Right kidney (tissue), 1 donor: ENCODE measurements around the gene ANKAR.
"Not testable (repeated sequence)": the region's sequence is repeated elsewhere in the genome, so short reads cannot be mapped to it uniquely, and the experiment has no call there.

Source experiments
- DNase-seq: peaks from one replicate; pipeline ENCODE4 v3.0.0-alpha.2; 2016

The ANKAR gene

DNA sequence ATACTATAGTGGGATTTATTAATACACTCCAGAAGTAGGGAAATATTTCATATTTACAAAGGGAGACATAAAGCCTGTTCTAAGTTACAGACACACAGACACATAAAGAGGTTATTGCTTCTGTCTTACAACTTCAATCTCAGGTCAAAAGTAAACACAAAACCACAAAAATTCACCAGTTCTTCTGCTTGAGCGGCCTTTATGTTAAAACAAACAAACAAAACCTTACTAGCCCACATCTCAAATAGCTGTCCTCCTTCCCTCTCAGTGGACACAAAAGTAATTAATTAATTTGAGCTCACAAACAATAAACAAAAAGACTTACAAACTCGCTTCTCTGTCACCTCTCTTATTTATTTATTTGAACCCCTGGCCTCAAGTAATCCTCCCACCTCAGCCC lies 14.7 kb upstream of the ANKAR start:
- DNase-seq, result no peak

DNA sequence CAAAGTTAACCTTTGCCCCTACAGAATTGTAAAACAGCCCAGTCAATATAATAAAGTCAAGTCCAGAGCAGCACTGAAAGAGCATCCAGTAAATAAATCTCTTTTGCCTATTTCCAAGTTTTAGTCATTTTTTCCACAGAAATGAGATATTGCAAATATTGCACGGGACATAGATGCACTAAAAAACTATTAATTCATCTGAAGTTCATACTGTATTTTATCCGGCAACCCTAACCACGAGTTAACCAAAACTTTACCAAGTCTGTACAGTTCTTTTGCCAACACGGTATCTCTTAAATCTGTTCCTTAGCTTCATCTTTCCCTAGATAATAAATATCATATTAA lies 13.7 kb upstream of the ANKAR start:
- peak; percentile 26 for DNase-seq

DNA sequence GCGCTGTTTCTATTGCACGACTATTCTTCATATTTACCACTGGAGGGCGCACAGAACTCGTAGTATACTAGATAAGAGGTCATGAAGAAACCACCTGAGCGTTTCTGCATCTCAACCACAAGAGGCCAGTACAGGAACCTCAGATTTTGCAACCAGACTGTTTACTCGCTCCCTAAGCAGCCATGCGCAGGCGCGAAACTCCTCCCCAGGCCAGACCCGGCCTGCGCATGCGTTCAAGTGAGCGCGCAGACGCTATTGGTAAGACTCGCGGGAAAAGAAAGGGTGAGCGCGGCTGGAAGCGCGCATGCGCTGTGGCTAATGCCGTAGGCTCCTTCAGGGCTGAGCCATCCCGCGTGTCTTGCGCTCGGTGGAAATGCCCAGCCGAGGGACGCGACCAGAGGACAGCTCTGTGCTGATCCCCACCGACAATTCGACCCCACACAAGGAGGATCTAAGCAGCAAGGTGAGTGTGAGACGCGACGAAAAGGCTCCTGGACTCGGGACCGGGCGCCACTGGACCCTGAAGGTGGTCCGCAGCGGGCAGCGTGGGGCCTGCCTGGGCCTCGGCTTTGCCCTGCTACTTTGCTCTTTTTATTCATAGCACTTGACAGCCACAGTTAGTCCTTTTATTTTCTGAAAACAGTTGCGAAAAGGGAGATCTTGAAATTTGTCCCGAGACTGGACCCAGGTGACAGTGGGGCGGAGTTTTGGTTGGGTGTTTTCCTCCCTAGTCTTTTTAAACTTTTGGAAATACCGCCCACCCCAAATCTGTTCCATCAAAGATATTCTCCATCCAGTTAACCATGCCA lies 13.1 kb upstream of the ANKAR start, which contains the start of gene ASNSD1:
Gene ASNSD1 (plus strand): TSS at position 312 of the 809 bp plus-strand sequence. CDS start 4,674 bp downstream, outside the sequence.
- DNase-seq, result peak; percentile 90

DNA sequence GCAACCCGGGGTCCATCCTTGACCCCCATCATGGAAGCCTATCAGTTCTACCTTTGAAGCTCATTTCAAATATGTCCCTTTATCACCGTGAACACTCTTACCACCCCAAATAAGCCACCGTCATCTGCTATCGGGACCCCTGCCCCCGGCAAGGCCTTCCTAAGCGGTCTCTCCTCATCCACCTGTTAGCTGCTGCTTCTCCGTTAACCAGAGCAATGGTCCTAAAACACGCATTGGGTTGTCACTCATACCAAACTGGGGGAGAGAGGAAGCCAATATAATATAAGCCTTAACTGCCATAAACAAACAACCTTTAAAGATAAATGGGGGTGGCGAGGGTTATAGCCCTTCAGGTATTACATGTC lies 12.5 kb upstream of the ANKAR start:
- DNase-seq, result no peak

DNA sequence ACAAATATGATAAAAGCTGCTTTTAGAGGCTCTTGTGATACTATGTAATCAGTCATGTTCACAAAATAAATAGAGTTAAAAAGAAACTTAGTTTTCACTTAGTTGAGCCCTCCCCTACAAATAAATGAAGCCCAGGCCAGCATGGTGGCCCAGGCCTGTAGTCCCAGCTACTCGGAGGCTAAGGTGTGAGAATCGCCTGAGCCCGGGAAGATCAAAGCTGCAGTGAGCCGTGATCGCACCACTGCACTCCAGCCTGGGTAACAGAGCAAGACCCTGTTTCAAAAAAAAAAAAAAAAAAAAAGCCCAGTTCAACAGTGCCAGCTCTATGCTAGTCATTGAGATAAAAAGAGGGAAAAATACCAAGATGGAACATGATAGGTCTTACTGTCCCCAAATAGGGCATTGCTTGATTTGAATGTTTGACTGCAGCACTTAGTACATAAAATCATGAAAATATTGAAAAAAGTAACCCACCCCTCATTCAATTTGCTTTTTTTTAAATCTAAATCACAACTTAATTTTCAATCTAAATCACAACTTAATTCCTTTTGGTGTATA lies 11.7 kb upstream of the ANKAR start:
- DNase-seq, result peak; percentile 20

DNA sequence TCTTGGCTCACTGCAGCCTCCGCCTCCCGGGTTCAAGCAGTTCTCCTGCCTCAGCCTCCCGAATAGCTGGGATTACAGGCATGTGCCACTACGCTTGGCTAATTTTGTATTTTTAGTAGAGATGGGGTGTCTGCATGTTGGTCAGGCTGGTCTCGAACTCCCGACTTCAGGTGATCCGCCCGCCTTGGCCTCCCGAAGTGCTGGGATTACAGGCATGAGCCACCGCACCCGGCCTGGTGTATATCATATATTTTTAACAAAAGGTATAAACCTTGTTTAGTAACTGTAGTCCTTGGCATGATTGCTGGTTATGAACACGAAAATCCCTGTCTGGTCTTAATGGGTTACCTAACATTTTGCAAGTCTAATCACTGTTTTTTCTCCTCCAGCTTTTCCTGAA lies 11.2 kb upstream of the ANKAR start:
- not testable (repeated sequence) for DNase-seq

DNA sequence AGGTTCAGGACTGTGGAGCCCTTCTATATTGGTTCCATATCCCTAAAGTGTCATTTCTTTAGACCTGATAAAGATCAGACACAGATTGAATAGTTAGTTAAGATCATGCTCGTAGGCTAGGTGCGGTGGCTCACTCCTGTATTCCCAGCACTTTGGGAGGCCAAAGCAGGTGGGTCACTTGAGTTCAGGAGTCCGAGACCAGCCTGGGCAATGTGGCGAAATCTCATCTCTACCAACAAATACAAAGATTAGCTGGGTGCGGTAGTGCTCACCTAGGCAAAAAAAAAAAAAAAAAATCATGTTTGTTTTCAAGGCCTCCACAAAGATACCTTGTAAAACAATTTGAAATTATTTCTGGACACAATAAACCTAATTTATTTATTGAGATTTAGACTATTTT lies 4.6 kb upstream of the ANKAR start:
- DNase-seq, result no peak

DNA sequence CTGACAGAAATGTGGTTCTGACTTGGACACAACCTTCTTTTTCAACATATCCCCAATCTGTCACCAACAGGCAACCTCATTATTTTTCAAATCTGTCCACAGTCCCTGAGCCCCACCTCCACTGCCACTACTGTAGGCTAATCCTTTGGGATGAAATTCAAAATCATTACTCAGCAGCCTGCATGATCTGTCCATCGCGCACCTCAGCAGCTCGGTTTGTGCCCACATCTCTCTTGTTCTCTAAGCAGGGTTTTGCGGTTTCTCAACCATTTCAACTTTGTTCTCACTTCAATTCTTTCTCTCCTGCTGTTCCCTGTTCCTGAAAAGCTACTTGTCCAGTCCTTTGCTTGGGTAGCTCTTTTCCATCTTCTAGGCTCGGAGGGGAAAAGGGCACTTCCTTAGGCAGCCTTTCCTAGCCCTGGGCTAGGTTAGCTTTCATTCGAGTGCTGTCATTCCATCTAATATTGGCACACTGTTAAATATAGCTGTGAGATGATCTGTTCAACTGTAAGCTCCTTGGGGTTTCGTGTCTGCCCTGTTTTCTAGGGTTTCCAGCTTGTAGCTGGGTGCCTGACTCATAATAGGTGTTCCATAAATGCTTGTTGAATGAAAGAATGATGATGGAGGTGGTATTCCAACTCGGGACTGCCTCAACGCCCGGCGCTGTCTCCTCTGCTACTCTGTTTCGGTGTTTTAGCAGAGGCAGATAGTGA lies 653 bp upstream of the ANKAR start:
- DNase-seq, result no peak

DNA sequence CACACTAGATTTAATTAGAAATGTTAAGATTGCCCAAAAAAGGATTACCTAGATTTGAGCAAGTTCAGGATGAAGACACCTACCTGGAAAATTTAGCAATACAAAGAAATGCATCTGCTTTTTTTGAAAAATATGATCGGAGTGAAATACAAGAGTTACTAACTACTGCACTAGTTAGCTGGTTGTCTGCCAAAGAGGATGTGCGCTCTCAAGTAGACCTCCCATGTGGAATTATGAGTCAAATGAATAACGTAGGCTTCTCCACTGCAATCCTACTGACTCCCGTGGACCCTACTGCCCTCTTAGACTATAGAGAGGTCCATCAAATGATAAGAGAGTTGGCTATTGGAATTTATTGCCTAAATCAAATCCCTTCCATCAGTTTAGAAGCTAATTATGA lies 2.0 kb downstream of the ANKAR start:
- no peak for DNase-seq

DNA sequence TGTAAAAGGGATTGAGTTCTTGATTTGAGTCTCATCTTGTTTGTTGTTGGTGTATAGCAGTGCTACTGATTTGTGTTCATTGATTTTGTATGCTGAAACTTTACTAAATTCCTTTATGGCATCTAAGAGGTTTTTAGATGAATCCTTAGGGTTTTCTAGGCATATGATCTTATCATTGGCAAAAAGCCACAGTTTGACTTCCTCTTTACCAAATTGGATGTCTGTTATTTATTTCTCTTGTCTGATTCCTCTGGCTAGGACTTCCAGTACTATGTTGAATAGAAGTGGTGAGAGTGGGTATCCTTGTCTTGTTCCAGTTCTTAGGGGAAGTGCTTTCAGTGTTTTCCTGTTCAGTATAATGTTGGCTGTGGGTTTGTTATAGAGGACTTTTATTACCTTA lies 4.8 kb downstream of the ANKAR start:
- no peak for DNase-seq

DNA sequence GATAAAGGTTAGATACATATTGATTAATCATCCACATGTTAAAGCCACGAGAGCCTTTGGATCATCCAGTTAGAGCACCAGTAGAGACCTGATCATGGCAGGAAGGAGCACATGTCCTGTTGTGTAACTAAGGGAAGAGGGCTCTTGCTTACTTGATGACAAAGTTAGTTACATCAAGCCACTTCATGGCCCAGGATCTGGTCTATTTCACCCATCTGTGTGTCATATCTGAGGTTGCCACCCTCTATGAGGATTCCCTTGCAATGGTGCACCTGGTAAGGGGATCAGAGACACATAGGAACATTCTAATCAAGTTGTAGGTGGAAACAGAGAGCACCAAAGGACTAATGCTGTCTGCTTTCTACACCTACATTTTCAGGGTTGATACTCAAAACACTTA lies 6.7 kb downstream of the ANKAR start:
- no peak for DNase-seq

DNA sequence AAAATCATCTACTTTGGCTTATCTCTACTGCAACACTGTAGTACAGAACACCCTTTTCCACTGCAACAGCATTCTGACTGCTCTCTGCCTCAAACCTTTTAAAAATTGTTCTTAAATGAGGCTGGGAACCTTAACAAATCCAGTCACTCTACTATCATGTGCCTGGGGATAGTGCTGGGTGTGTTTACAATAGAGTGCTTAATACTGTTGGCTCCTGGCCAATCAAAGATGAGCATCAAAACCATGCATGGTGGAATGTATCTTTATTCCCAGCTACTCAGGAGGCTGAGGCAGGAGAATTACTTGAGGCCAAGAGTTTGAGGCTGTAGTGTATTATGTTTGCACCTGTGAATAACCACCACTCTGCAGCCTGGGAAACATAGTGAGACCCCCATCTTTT lies 7.4 kb downstream of the ANKAR start:
- DNase-seq, result no peak

DNA sequence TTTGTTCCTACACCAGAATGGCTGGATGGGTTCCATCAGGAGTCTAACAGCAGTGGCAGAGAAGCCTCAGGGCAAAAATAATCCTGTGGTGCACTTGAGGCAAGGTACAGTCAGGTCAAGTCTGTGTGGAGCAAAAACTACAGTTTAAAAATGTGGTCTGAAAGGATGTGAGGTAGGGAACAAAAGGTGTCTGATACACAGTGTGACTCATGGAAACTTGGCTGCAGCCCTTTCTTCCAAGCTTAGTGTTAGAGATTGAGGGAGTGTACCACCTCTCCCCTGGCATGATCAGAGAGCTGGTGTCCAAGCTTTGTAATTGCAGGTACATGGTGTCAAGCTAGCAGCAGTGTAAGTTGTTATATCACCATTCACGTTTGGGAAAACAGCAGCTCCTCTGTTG lies 8.9 kb downstream of the ANKAR start:
- no peak for DNase-seq

DNA sequence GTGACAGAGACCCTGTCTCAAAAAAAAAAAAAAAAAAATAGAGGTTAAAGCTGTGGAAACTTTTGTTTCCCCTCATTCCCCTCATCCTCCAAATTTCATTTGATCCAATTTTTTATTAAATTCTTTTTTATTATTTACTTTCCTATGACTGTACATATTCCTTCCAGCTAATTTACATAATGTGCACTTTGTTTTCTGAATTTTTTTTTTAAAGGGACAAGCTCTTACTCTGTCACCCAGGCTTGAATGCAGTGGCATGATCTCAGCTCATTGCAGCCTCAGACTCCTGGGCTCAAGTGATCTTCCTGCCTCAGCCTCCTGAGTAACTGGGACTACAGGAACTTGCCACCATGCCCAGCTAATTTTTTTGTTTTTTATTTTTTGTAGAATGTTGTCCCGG lies 10.3 kb downstream of the ANKAR start:
- no peak for DNase-seq

DNA sequence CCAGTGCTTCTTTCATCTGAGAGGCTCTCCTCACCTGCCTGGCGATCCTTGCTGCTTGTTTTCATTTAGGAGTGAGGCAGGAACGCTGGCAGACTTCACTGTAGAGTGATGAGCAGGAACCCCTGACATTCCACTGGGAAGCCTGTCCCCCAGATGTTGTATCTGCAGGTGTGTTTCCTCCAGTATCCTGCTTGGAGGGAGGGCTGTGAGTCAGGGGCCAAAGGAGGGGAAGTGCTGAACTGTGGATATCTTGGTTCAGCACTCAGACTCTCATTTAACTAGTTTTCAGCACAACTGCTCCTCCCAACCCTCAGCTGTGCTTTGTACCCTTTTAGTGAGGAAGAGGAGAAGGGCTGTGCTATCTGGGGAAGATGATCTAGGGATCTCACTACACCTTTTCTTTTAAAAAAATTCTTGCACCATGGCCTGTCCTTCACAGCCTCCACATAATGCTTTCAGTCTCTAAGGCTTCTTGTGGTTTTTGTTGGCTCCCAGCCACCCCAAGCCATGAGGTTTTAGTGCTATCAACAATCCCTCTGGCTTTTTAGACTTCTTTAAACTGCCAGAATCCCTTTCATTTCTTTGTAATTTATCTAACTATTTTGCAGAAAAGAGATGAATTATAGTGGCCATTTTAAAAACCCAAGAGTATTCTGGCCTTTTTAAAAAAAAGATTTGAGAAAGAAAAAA lies 11.2 kb downstream of the ANKAR start:
- DNase-seq, result no peak

DNA sequence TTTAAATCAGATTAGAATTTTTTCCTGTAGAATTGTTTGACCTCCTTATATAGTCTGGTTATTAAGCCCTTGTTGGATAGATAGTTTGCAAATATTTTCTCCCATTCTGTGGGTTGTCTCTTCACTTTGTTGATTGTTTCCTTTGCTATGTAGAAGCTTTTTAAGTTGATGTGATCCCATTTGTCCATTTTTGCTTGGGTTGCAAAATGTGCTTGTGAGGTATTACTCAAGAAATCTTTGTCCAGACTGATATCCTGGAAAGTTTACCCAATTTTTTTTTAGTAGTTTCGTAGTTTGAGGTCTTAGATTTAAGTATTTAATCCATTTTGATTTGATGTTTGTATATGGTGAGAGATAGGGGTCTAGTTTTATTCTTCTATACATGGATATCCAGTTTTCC lies 13.3 kb downstream of the ANKAR start:
- DNase-seq, result not testable (repeated sequence)

DNA sequence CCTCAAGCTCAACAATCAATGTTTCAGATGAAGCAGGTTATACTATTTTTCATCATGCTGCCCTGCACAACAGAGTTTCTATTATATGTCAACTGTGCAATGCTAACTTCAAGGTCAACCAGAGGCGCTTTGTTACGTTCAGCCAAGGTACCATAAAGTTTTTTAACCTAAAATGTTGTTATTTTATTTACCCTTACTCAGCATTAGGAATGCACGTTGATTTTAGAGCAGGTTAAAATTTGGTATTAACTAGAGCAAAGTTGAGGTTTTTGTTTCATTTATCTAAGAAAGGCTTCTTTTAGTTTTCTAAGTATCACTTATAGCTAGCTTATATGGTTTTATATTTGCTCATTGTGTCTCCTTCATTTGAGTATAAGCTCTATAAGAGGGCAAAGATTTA lies 21.8 kb downstream of the ANKAR start:
- DNase-seq, result no peak

DNA sequence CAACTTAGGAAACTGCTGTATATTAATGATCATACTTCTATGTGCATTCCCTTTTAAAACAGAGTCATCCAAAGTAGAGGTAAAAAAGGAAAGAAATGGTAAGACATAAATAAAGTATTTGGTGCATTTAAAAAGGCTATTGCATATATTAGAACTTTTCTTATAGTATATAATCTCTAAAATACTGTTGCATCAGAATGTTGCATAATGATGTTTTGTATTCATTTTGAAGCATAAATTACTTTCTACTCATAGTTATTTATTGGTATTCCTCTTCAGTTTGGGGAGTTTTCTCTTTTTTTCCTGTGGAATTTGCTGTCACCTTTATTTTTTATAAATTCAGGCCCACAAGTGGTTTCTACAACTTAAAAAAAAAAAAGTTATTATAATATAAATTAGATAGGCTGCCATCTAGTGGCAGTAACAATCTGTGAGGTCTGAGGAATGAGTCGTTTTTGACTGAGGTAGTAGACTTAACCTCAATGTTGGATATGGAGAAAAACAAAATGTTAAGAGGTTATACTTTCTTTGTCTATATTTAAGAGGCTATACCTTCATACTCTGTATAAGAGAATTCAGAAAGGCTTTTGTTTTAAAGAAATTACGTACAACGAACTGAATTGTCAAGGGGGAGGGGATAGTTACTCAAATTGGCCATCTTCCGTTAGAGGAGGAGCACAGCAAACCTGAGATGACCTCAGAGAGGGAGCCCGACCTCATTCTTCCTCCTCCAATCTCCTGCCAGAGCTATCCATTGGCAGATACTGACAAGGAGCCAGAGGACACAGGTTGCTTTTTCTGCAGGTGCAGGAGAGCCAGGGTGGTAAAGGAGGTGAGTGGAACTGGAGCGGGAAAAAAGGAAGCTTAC lies 23.8 kb downstream of the ANKAR start:
- DNase-seq, result peak; percentile 16

DNA sequence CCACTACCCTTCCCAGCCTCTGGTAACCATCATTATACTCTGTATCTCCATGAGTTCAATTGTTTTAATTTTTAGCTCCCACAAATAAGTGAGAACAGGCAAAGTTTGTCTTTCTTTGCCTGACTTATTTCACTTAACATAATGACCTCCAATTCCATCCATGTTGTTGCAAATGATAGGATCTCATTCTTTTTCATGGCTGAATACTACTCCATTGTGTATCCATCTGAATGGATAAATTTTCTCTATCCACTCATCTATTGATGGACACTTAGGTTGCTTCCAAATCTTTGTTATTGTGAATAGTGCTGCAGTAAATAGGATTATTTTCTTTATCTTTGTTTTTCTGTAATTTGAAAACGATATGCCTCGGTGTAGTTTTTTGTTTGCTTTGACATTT lies 26.2 kb downstream of the ANKAR start:
- DNase-seq, result no peak

DNA sequence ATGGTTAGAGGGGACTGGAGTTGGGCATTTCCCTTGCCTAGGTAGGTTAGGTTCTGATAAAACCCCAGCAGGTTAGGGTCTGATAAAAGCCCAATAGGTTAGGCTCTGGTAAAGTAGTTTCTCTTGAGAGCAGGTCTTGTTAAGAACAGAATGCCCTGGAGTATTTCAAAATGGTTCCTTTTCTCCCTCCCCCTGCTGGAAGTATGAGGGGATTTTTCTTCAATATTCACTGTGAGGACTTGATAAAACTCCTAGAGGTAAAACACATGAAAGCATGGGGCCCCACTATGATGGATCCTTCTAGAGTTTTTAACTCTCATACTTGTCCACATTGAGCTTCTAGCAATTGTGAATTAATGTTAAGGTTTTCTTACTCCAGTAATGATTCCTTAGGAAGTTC lies 27.6 kb downstream of the ANKAR start:
- no peak for DNase-seq

DNA sequence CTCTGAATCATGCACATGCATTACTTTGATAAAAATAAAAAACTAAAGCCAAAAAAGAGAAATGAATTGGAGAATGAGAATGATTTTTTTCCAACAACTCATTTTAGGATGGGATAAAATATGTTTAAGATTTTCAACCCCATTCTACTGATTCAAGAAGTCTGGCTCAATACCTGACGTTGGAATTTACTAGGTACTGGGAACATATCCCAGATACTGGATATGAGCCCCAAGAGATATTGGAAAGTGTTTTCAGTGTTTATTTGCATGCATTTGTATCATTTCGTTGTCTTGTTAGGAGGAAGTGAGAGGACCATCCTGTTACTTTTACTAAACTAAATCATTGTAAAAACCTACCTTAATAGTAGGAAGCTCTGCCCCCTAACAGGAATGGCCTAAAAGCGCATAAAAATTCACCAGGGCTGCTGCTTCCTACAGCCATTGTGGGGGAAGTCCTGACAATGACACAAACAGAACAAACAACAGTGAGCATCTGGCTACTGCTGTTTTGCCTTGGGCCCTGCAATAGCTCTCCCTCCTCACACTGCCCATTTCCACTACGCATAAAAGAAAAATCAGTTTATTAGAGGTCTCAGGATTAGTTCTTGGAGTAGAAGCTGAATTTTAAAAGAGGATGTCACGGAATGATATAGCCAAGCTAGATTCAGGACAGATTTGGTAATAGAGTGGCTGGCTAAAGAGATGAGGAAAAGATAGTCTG lies 35.2 kb downstream of the ANKAR start:
- no peak for DNase-seq

DNA sequence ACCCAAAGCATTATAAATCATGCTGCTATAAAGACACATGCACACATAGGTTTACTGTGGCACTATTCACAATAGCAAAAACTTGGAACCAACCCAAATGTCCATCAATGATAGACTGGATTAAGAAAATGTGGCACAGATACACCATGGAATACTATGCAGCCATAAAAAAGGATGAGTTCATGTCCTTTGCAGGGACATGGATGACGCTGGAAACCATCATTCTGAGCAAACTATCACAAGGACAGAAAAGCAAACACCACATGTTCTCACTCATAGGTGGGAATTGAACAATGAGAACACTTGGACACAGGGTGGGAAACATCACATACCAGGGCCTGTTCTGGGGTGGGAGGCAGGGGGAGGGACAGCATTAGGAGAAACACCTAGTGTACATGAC lies 43.1 kb downstream of the ANKAR start:
- DNase-seq, result not testable (repeated sequence)
